SK-N-MC (cell line): ENCODE data around the gene LGALS7.

Source experiments
- FOXP2 ChIP-seq: optimal IDR thresholded peaks from 2 replicates; pipeline ENCODE3; 2011; ENCODE audit warnings: mild to moderate bottlenecking, moderate library complexity; ENCODE audit not compliant: insufficient read depth; ENCODE audit errors: extremely low read length, control extremely low read depth
- POLR2AphosphoS5 ChIP-seq: IDR thresholded peaks from 2 replicates; pipeline ENCODE4 v1.6.1; 2012; ENCODE audit warnings: mild to moderate bottlenecking, low read depth, low read length, borderline replicate concordance

DNA sequence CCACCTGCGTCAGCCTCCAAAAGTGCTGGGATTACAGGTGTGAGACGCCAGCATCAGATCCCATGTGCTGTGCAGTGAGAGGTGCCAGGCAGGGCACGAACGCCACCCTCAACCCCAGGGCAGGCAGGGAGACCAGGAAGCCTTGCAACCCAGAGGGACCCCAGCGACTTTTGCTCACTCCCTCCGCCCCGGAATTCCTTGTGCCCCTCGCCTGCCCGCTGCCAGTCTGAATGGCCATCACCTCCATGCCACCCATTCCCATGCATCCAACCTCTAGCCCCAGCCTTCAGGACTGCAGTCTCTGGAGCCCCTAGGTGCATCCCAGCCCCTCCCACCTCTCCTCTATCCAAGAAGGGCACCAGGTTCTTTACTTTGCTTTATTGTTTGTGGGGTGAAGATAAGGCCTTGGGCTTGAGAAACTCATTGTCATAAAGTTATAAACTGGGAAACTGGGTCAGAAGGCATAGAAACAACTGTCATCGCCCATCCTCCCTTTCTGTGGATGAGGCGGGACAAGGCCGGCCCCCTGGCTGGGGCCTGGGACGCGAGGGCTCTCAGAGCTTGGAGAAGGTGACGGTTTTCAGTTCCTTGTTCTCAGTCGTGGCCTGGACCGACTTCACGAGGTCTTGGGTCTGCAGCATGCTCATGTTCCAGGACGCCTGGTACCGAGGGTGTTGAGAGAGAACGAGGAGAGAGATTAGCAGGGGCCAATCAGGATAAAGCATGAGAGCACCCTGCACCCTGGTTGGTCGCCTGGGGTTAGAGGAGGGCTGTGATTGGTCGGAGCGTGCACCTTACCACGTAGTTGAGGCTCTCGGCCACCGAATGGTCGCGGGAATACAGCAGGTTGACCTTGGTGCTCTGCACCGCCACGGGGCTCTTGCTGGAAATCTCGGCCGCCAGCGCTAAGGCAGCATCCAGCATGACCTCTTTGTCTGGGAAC lies 42.0 kb upstream of the LGALS7 start:
- no peak for TF ChIP-seq POLR2AphosphoS5
- no peak for TF ChIP-seq FOXP2
